Stimulated activated naive CD4-positive, alpha-beta T cell (primary cell): ENCODE data around the gene OXNAD1.
"Not testable (repeated sequence)": the region's sequence is repeated elsewhere in the genome, so short reads cannot be mapped to it uniquely, and the experiment has no call there.

Experiments used
- DNase-seq, 6 experiments: peaks; one replicate each; lab custom pipeline; 2025; lab: John Stamatoyannopoulos, UW

OXNAD1 gene

DNA sequence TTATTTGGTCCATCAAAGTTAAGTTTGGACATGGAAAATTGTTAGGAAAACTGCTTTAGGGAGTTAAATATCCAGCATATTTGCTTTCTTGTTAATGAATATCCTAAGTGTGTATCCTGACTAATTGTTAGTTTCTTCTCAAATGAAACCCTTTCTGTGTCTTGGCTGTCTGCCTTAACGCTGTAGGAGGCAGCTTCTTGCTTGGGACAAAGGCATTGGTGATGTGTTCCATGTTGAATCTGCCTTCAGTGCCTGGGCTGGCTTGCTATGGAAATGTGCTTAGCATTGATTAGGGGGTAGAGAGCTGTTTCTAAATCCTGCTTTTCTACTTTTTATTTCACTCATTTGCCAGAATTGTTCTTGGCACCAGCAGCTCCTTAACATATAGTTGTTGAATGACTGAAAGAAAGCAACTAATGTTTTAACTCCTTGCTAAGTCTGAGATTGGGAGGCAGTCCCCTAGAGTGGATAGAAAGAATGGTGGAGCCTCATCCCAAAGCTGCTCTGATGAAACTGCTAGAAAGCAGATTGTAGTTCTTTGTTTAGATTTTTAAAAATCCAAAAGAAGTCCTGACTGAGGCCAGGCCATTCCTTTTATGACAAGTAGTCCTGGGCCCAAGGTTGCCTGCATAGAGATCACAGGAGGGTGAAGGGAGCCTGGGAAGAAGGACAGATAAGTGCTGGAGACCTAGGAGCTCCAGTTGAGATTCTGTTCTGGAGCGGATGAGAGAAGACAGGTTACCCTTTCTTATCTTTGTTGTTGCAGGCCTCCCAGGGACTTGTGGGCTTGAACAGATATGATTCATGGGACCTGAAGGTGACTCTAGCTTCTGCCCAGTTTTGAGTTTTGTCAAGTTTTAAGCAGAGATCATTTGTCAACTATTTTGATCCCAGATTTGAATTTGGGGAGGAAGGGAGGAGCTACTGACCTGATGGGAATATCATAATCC is 39.3 kb downstream of the OXNAD1 start:
- DNase-seq, result no peak

DNA sequence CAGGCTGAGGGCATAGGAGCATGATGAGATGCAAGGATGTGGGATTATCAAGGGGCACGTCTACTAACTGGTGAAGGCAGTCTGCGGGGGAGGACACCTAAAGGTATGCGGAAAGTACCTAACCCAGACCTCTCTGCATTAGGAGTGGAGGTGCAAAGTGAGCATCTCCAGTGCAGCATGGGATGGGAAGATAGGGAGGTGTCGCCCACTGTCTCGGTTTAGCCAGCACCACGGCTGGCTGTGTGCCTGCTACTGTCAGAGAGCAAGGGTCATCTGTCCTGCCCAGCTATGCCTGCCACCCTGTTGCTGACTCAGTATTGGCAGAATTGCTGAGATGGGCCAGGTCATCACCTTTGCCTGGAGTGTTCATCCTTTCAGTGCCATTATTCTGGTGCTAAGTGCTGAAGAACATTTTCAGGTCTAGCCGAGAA is 40.1 kb downstream of the OXNAD1 start:
- DNase-seq, result peak in 4 of 6 experiments; percentile 28 to 43 (median 34)

DNA sequence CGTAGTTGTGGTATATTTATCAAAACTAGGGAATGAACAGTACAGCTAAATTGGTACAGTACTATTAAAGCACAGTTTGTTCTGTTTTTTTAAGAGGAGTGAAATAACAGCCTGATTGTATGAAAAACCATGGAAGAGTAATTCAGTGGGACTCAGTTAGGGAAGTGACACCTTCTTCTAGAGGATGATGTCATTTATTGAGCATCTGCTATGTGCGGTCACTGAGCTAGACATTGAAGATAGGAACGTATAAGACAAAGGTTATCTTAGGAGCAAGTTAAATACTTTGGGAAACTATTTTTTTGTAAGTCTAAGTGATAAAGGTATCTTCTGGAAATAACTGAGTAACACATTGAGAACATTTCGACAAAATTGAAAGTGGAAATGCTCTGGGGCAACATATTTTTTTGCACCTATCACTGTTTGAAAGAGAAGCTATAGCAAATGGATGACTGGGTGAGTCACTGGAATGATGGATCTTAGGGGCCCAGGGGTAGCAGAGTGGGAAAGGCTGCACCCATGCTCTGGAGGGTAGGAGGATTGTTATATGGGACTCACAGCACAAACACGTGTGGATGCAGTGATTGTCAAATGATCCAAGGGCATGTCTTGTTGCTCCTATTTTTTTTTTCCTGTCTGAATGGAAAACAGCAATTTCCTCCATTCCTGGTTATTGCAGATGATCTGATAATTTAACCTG is 43.0 kb downstream of the OXNAD1 start:
- DNase-seq, result no peak

DNA sequence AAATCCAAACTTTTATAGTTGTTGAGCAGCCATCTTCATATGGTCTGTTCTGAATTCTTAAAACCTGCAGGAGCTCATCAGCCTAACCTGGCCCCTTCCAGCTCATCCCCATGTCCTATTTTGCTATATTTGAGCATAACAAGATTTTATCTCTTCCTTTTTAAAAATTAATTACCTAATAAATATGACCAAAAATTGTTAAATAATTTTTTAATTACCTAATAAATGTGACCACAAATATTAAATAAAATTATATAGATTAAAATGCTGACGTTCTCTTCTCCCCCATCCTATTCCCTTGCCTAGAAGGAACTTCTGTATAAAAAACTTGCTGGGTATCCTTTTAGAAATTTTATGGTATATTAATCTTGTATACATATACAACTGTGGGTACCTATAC is 43.7 kb downstream of the OXNAD1 start:
- no peak for DNase-seq

DNA sequence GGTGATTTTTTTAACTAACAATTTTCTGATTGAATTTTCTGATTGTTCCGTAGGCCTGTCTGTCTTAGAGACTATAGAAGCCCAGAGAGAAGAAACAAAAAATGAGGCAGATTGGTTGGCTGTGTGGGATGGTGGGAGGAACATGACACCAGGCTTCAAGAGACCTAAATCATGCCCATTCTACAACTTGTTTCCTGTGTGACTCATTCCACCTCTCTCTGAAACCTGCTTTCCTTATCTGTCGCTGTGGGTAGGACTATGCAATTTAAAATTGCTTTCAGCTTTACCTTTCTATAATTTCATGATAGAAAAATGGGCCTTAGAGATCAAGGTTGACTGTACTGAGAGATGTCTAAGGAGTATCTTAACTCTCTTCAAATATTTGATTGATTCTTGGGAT is 44.5 kb downstream of the OXNAD1 start:
- DNase-seq, result peak in 5 of 6 experiments; percentile 39 to 61 (median 58)

DNA sequence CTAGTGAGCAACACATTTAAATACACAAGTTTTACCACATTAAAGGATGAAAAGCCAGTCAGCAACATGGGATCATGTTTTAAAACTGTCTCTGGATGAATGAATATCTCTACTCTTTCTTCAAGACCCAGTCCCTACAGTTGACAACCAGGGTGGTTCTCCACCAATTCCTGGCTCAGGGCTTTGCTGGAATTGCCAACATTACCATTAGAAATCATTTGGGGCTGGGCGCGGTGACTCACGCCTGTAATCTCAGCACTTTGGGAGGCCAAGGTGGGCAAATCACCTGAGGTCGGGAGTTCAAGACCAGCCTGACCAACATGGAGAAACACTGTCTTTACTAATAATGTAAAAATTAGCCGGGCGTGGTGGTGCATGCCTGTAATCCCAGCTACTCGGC is 45.5 kb downstream of the OXNAD1 start:
- DNase-seq, result not testable (repeated sequence)

DNA sequence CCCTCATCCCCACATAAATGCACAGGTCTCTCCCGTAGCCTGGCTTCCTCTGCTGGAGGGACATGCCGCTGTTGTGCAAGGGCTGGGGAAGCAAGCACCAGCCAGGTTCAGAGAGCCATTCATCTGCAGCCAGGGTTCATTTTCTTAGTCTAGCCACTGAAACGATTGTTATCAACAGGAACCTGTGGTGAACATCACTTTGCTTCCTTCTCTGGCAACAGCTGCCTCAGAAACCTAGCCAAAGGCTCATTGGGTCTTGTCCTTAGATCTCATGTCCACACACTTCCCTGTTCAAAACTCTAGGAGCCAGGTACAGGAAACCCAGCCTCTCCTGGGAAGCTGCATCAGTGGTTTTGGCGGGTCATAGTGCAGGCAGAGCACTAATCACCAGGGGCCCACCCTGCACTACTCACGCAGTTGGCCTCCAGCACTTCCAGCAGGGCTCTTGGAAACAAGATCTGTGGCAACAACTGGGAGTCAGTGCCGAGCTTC is 47.0 kb downstream of the OXNAD1 start:
- peak; percentile 42 to 74 (median 58) for DNase-seq

DNA sequence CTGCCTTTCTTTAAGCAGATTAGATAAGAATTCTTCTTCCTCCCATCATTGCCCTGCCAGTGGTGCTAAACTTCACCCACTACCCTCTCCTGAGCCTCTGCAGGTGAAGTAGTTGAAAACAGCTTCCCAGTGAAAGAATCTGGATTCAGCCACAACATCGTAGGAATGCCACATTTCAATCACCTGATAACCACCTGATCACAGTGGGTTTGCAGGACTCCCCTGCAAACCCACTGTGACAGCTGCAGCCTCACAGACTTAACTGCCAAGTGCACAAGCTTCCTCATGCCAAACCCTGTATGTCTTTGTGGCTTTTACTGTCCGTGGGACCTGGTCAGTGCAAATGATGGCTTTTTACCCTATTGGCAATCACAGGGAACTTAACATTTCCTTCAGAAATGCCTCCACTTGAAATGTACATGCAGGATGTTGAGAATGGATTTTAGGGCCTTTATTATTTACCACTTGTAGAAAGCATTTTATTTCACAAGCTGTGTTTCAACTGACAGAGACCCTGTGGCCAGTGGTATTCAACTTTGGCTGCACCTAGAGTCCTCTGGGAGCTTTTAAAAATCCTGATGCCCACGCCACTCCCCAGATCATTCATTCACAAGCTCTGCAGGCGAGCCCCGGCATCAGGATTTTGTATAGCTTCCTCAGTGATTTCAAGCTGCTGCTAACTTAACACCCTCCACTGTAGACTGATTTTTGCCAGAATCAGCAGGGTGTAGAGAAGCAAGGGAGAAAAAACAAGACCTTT is 49.1 kb downstream of the OXNAD1 start:
- DNase-seq, result no peak

DNA sequence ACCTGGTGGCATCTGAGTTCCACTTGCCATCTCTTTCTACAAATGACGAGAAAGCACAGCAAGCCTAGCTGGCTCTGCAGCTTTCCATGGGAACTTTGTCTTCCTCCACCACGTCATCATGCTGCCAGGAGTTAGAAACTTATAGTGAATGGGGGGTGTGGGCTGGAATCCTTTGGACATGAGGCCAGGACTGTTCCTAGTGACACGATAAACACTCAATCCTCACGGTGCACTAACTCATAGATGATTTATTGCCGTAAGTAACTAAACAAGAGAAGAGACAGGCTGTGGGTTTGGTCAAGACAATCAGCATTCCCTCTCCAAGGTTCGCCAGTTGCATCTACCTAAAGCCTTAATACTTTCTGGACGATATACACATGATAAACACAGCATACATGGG is 50.6 kb downstream of the OXNAD1 start:
- DNase-seq, result no peak

DNA sequence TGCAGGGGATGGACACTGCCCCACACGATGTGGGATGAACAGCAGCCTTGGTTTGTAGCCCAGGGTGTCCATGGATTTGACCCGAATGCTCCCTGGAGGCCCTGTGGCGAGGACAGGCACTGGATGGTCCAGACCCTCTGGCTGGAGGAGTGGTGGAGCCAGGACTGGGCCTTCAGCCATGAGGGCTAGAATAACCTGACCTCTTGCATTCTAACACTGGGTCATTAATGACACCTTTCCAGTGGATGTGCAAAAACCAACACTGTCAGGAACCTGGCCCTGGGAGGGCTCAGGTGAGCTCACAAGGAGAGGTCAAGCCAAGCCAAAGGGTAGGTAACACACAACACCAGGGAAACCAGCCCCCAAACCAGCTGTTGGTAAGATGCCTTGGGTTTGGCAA is 51.4 kb downstream of the OXNAD1 start:
- DNase-seq, result no peak

DNA sequence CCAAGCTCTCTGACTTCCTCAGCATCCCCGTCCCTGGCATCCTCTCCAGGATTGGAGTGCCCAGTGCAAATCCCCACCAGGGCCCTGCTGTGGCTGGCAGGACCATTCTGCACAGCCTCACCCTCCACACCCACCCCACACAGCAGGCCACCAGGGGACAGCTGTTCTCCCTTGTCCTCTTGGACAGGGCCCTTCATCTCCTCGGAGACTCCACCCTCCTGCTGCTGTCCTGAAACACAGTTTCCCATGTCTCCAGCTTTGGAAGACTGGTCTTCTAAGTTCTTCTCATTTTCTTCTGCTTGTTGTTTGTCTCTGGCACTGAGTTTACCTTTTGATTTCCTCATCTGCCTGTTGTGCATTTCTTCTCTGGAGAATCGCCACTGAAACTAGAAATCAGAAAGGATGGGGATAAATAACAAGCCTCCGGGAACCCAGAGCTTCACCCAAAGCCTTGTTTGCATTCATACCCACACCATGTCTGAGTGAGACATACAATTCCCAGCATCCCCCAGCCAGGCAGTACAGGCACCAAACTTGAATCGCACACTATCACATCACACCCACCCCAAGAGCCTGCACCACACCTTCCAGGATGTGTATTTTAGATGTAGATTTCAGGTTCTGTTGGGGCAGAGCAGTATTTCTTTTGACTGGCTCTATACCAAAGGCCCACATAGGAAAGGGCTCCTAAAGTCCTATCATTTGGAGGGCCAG is 52.0 kb downstream of the OXNAD1 start:
- no peak for DNase-seq

DNA sequence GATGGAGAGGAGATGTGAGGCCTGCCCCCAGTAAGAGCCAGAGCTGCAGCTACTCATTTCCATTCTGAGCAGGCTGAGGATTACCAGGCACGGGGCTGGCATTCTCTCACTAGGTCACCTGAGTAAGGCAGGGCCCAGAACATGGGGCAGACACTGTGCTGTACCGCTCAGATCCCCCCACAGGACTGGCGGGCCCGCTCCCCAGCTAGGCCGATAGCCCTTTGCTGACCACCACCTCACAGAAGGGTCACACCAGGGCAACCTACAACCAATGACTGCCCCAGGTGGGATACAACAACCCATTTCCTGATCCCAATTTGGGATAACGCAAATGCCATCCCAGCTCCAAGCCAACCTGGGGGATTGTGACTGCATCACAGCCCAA is 52.5 kb downstream of the OXNAD1 start:
- DNase-seq, result no peak

DNA sequence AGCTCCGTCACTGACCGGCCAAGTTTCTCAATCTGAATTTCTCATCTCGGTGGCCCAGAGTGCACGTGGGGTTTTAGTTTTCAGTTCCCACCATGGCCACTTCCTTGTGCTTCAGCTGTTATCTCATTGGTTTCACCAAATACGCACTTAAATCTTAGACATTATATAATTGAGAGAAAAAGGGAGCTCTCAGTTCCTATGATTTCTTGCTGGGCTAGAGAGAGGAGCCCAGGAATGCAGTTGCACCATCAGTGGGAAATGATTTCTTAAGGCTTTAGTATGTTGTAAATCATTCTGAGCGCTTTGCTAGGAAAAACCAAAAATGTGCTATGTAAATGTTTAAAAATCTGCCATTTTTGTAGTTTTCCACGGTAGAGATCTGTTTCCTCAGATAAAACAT is 53.2 kb downstream of the OXNAD1 start:
- DNase-seq, result no peak

DNA sequence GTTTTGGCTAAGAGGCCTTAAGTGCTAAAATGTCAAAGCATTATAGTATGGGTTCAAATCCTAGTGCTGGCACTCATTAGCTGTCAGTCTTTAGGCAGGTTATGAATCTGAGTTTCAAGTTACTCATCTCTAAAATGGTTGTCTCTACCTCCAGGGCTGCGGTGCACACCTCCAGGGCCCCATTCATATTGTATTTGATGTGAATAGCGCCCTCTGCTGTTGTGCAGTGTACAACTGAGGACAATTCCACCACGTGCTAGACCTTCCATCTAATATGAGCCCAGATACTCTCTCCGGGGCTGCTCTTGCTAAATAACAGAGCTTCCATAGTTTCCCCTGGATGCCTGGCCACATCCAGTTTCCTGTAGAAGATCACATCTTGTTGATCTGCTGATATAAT is 54.3 kb downstream of the OXNAD1 start:
- peak; percentile 42 to 77 (median 71) for DNase-seq

DNA sequence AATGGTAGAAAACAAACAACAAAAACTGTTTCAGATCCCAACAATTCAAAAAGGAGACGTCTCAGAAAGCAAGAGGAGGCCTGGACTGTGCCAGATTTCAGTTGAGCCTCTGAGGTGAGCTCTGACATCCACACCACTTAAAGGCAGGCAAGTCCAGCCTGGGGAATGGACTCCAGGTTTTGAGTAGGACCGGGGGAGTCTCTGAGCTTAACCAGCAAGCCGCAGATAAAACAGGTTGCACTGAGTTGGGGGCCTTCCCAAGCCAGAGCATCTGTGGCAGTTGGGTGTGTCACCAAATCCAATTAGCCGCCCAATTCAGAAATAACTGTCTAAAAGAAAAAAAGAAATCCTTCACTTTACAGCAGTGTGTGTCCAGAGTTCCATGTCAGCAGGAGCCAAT is 54.7 kb downstream of the OXNAD1 start:
- no peak for DNase-seq

DNA sequence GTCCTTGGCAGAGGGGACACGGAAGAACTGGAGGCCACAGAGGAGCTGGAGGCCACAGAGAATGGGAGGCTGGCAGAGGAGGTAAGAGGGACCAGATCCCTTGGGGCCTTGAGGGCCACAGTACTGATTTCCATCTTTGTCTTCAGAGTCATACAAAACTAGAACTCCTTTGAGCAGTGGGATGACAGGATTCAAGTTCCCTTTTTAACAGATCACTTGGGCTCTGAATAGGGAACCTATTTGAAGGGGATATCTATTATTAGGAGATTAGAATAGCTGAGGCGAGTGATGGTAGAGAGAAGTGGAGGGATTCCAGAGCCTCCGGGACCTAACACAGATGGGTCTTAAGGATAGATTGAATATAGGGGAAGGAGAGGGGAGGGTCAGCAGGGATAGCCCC is 55.7 kb downstream of the OXNAD1 start:
- no peak for DNase-seq

DNA sequence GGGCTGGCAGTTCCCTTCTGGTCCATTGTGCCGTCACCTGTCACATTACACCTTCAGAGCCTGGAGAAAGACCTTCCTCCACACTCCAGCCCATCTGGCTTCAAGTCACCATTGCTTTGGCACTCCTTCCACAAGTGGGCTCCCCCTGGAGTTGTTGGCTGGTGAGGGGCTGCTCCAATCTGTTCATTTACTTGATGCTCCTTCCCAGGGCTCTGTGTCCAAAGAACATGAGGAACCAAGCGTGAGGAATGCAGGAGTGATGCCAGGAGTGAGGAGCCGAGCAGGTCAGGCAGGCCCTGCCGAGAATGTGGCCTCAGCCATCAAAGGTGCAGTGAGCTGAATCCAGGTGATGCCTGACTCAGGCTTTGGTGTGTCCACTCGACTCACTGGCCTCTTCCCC is 57.2 kb downstream of the OXNAD1 start:
- DNase-seq, result no peak

DNA sequence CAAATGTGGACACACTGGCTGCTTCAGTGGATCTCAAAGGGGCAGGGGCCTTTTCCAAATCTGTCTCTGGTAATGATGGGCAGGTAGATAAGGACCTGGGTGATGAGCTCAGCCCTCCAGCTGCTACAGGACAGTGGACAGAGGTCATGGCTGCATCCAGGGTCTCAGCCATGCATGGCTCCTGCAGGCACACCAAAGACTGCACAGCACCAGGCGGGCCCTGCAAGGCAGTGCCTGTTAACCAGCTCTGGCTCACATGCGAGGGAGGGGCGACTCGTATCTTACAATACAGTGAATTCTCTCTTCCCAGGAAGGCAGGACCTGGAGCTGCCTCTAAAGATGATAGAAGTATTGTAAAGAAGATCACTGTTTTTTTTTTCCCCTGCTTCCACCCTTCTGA is 58.7 kb downstream of the OXNAD1 start:
- no peak for DNase-seq

DNA sequence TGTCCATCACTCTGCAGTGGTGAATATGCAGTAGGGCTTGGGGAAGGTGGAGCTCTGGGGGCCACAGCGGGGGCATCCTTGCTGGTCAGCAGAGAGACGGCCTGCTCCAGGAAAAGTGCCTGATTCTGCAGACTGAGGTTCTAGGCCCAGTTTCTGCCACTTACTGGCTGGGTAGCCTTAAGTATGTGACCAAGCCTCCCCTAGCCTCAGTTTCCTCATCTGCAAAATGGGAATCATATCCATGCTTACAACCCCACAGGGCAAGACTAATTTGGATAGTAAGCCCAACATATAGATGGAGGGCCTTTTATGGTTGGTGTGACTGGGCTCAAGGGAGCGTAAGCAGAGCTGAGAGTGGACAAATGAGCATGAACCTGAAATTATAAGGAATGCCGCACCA is 60.8 kb downstream of the OXNAD1 start:
- no peak for DNase-seq

DNA sequence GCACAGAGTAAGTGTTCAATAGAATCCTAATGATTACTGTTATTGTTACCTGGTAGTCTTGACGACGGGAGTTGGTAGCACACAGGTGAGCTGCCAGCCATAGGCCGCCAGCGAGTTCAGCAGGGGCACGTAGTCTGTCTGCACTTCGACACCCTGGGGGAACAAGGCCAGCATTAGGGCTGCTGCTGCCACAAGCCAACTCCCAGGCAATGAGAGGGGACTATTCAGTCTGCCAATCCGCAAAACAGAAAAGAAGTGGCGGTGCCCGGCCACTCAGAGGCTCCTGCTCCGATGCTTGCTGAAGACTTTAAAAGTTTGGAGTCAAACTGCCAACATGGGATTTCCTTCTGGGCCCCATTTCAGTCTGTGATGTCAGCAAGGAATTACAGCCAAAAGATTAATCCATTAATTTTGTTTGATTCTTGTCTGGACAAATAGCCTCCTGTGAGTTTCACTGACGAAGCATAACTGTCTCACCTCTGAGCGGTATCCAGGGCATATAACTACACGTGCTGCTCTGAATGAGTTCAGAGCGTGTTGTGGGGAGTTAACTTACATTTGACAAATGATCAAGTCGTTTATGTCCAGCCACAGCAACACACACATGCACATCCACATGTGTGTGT is 61.8 kb downstream of the OXNAD1 start:
- no peak for DNase-seq

DNA sequence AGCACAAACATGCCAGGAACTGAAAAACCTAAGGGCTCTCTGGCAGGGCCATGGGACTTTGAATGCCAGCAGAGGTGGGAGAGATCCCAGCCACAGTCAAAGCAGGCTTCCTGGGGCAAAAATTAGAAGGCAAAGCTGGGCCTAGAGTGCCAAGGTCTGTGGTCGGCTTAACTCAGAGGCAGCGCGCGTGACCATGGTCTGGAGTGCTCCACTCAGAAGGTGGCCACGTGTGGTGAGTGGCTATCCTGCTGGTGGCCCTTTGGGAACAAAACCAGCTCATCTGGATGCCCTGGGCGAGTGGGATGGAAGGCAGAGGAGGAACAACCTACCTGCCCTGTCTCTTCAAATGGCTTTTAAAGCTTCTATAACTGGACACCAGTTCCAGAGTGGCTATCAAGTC is 63.1 kb downstream of the OXNAD1 start:
- DNase-seq, result no peak
